ENCODE results near the gene MYO3B.
"Not testable (repeated sequence)": the region's sequence is repeated elsewhere in the genome, so short reads cannot be mapped to it uniquely, and the experiment has no call there.

The MYO3B gene

GRCh38 chr2:170607171-170607570 lies 429.2 kb downstream of the MYO3B start:
- no peak overlapping the region for H2AFZ ChIP-seq (ENCODE audit: low read depth, low read length)
- no peaks in the 10 kb centered on the region for H3K79me2 ChIP-seq (ENCODE audit: low read length)
- no peak overlapping the region for H3K4me2 ChIP-seq (ENCODE audit: low read length)
- no peak overlapping the region for H3K4me3 ChIP-seq (ENCODE audit: low read length)
- H3K4me1 ChIP-seq (ENCODE audit: low read length), result no peaks in the 10 kb centered on the region
- no peaks in the 10 kb centered on the region for H3K9me3 ChIP-seq (ENCODE audit: insufficient read depth, low read length)
- no peak for TF ChIP-seq EZH2phosphoT487 (IDR thresholded peaks at IDR 0.05; ENCODE audit: low read depth)
- no peak for TF ChIP-seq CTCF (IDR thresholded peaks at IDR 0.05; ENCODE audit: low read depth, low read length)
- H3K27ac ChIP-seq (ENCODE audit: low read length), result no peak overlapping the region
- H3K9ac ChIP-seq (ENCODE audit: low read length), result no peak overlapping the region
- no peaks in the 10 kb centered on the region for H4K20me1 ChIP-seq (ENCODE audit: insufficient read depth, low read length)
- peaks cover 16% of the 10 kb centered on the region for H3K27me3 ChIP-seq (ENCODE audit: low read depth, low read length)
- H3K36me3 ChIP-seq (replicated peaks; ENCODE audit: low read depth, low read length), result no peaks in the 10 kb centered on the region

GRCh38 chr2:170610615-170611014 lies 432.7 kb downstream of the MYO3B start:
- H3K9me3 ChIP-seq (ENCODE audit: insufficient read depth, low read length), result no peaks in the 10 kb centered on the region
- H3K27ac ChIP-seq (ENCODE audit: low read length), result no peak overlapping the region
- no peak overlapping the region for H2AFZ ChIP-seq (ENCODE audit: low read depth, low read length)
- H3K36me3 ChIP-seq (replicated peaks; ENCODE audit: low read depth, low read length), result no peaks in the 10 kb centered on the region
- H3K27me3 ChIP-seq (ENCODE audit: low read depth, low read length), result 0 out of 2 replicates have a peak, but pooled peaks cover 5% of the 10 kb centered on the region
- no peaks in the 10 kb centered on the region for H3K4me1 ChIP-seq (ENCODE audit: low read length)
- H3K4me3 ChIP-seq (ENCODE audit: low read length), result no peak overlapping the region
- H3K4me2 ChIP-seq (ENCODE audit: low read length), result no peak overlapping the region
- H3K79me2 ChIP-seq (ENCODE audit: low read length), result no peaks in the 10 kb centered on the region
- no peaks in the 10 kb centered on the region for H4K20me1 ChIP-seq (ENCODE audit: insufficient read depth, low read length)
- no peak overlapping the region for H3K9ac ChIP-seq (ENCODE audit: low read length)
- no peak for TF ChIP-seq EZH2phosphoT487 (IDR thresholded peaks at IDR 0.05; ENCODE audit: low read depth)
- TF ChIP-seq CTCF (IDR thresholded peaks at IDR 0.05; ENCODE audit: low read depth, low read length), result no peak

GRCh38 chr2:170618948-170619347 lies 441.0 kb downstream of the MYO3B start:
- not testable (repeated sequence) for H3K4me3 ChIP-seq (ENCODE audit: low read length); H3K36me3 ChIP-seq (replicated peaks; ENCODE audit: low read depth, low read length); H3K27ac ChIP-seq (ENCODE audit: low read length); H2AFZ ChIP-seq (ENCODE audit: low read depth, low read length); H3K79me2 ChIP-seq (ENCODE audit: low read length); H3K4me2 ChIP-seq (ENCODE audit: low read length); H3K9ac ChIP-seq (ENCODE audit: low read length); H3K9me3 ChIP-seq (ENCODE audit: insufficient read depth, low read length); H3K4me1 ChIP-seq (ENCODE audit: low read length); H4K20me1 ChIP-seq (ENCODE audit: insufficient read depth, low read length); H3K27me3 ChIP-seq (ENCODE audit: low read depth, low read length)

GRCh38 chr2:170635094-170635493 lies 457.1 kb downstream of the MYO3B start:
- not testable (repeated sequence) for H3K4me3 ChIP-seq (ENCODE audit: low read length); H3K9ac ChIP-seq (ENCODE audit: low read length); H4K20me1 ChIP-seq (ENCODE audit: insufficient read depth, low read length); H3K4me2 ChIP-seq (ENCODE audit: low read length); H3K9me3 ChIP-seq (ENCODE audit: insufficient read depth, low read length); H3K27ac ChIP-seq (ENCODE audit: low read length); H3K27me3 ChIP-seq (ENCODE audit: low read depth, low read length); H2AFZ ChIP-seq (ENCODE audit: low read depth, low read length); H3K4me1 ChIP-seq (ENCODE audit: low read length); H3K79me2 ChIP-seq (ENCODE audit: low read length); H3K36me3 ChIP-seq (replicated peaks; ENCODE audit: low read depth, low read length)

GRCh38 chr2:170639635-170640034 lies 461.7 kb downstream of the MYO3B start:
- no peak overlapping the region for H3K4me3 ChIP-seq (ENCODE audit: low read length)
- H3K9ac ChIP-seq (ENCODE audit: low read length), result no peak overlapping the region
- no peak overlapping the region for H2AFZ ChIP-seq (ENCODE audit: low read depth, low read length)
- no peak overlapping the region for H3K27ac ChIP-seq (ENCODE audit: low read length)
- H3K36me3 ChIP-seq (replicated peaks; ENCODE audit: low read depth, low read length), result no peaks in the 10 kb centered on the region
- H3K79me2 ChIP-seq (ENCODE audit: low read length), result no peaks in the 10 kb centered on the region
- TF ChIP-seq EZH2phosphoT487 (IDR thresholded peaks at IDR 0.05; ENCODE audit: low read depth), result no peak
- no peak for TF ChIP-seq CTCF (IDR thresholded peaks at IDR 0.05; ENCODE audit: low read depth, low read length)
- no peaks in the 10 kb centered on the region for H4K20me1 ChIP-seq (ENCODE audit: insufficient read depth, low read length)
- H3K4me1 ChIP-seq (ENCODE audit: low read length), result no peaks in the 10 kb centered on the region
- H3K27me3 ChIP-seq (ENCODE audit: low read depth, low read length), result peaks cover 16% of the 10 kb centered on the region
- H3K9me3 ChIP-seq (ENCODE audit: insufficient read depth, low read length), result no peaks in the 10 kb centered on the region
- no peak overlapping the region for H3K4me2 ChIP-seq (ENCODE audit: low read length)
